Kidney epithelial cell (primary cell): ENCODE results near the gene ALDH1B1. TPM values are rescaled to one million over a fixed set of nuclear protein-coding genes. Genes with fewer than 3 reads are reported as not detected.

Experiments used
- DNase-seq: peaks from one replicate; pipeline ENCODE4 v3.0.0-alpha.2; 2010; ENCODE audit warnings: low read depth
- H3K27me3 ChIP-seq: 2 replicates; pipeline ENCODE4 v1.6.0; 2011; ENCODE audit warnings: low read length; ENCODE audit not compliant: control insufficient read depth, insufficient read depth
- H3K36me3 ChIP-seq: 2 replicates; pipeline ENCODE4 v1.5.1; 2011; ENCODE audit warnings: low read length; ENCODE audit not compliant: control insufficient read depth, insufficient read depth
- H3K4me3 ChIP-seq: 2 replicates; pipeline ENCODE4 v1.5.1; 2011; ENCODE audit warnings: low read depth, mild to moderate bottlenecking, control low read depth, low read length
- total RNA-seq: library from RNA; depleted of rRNA; stranded (reverse); fragments of >200 nt; gene quantifications from 2 replicates; pipeline ENCODE4 v1.2.3, GENCODE V29; 2015
- TF ChIP-seq, protein P1 (sequence below): IDR thresholded peaks from 2 replicates; pipeline ENCODE4 v1.5.1; 2011; ENCODE audit warnings: mild to moderate bottlenecking, moderate library complexity, low read length, control low read depth, inconsistent platforms; ENCODE audit not compliant: insufficient read depth, poor library complexity, severe bottlenecking

ALDH1B1 gene
- total RNA-seq, 1 donor from 2014 or later = 87.2 TPM

DNA sequence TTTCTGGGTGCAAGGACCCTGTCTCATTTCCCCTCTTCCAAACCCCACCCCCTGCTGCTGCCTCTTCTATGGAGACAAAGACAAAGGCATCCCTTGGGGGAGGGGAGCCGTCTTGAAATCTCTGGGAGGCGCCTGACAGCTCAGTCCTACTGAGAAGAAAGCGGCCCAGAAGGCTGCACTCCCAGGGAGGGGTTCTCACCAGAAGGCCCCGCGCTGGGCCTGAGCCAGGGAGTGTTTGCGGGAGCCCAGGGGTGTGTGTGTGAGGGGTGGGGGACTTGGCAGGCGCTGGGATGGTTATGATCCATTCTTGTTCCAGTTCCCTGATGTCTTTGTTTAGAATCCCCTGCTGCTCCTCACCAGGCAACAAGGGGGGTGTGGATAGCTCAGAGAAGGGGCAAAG, 45.7 kb upstream of the ALDH1B1 start:
- H3K4me3 ChIP-seq = no peak overlapping the region
- DNase-seq = no peak
- TF ChIP-seq, protein P1, sequence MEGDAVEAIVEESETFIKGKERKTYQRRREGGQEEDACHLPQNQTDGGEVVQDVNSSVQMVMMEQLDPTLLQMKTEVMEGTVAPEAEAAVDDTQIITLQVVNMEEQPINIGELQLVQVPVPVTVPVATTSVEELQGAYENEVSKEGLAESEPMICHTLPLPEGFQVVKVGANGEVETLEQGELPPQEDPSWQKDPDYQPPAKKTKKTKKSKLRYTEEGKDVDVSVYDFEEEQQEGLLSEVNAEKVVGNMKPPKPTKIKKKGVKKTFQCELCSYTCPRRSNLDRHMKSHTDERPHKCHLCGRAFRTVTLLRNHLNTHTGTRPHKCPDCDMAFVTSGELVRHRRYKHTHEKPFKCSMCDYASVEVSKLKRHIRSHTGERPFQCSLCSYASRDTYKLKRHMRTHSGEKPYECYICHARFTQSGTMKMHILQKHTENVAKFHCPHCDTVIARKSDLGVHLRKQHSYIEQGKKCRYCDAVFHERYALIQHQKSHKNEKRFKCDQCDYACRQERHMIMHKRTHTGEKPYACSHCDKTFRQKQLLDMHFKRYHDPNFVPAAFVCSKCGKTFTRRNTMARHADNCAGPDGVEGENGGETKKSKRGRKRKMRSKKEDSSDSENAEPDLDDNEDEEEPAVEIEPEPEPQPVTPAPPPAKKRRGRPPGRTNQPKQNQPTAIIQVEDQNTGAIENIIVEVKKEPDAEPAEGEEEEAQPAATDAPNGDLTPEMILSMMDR = no peak
- peaks cover 4% of the 10 kb centered on the region for H3K27me3 ChIP-seq
- no peaks in the 10 kb centered on the region for H3K36me3 ChIP-seq

DNA sequence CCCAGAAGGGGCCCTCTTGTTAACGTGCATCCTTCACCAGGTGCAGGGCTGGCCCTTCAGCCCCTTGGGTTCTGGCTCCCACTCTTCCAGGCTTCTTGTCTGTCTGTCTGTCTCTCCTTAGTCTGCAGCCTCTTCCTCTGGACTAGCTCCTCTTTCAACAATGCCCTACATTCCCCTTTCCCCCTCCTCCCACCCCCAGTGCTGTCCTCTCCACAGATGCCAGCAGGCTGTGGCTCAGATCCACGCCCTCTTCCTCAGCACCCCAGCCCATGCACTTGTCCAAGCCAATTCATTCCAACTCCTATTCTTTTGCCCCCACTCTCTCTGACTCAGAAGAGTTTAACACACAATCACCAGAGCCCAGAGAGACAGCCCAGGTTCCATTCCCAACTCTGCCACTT, 45.2 kb upstream of the ALDH1B1 start:
- H3K27me3 ChIP-seq = peaks cover 2% of the 10 kb centered on the region
- no peak for DNase-seq
- TF ChIP-seq, protein P1 = no peak
- no peak overlapping the region for H3K4me3 ChIP-seq
- no peaks in the 10 kb centered on the region for H3K36me3 ChIP-seq

DNA sequence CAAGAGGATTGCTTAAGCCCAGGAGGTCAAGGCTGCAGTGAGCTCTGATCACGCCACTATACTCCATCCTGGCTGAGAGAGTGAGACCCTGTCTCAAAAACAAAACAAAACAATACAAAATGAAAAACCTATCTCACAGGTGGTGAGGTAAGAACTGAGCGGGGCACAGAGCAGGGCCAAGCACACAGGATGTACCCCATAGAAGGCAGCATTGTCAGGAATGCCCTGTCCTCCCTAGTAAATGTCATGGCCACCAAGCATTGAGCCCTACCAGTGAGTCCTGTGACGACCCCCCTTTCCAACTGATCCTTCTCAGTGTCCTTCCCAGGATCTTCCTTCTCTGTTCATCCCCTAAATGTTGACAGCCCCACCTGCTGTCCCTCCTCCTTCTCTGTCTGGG, 44.6 kb upstream of the ALDH1B1 start:
- no peak for DNase-seq
- no peaks in the 10 kb centered on the region for H3K36me3 ChIP-seq
- TF ChIP-seq, protein P1 = no peak
- no peak overlapping the region for H3K4me3 ChIP-seq
- peaks cover 2% of the 10 kb centered on the region for H3K27me3 ChIP-seq

DNA sequence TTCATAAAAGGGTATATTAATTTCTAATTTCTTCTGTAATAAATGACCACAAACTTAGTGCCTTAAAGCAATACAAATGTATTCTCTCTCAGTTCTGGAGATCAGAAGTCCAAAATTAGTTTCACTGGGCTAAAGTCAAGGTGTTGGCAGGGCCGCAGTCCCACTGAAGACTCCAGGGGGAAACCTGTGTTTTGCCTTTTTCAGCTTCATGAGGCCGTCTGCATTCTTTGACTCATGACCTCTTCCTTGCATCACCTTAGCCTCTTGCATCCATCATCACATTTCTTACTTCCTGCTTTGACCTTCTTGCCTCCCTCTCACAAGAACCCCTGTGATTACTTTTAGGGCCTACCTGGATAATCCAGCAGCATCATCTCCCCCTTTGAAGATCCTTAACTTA, 42.0 kb upstream of the ALDH1B1 start:
- Histone ChIP-seq H3K27me3 (no peaks in the 10 kb centered on the region), H3K36me3 (no peaks in the 10 kb centered on the region), H3K4me3 (no peak overlapping the region)
- TF ChIP-seq, protein P1 = no peak
- no peak for DNase-seq

DNA sequence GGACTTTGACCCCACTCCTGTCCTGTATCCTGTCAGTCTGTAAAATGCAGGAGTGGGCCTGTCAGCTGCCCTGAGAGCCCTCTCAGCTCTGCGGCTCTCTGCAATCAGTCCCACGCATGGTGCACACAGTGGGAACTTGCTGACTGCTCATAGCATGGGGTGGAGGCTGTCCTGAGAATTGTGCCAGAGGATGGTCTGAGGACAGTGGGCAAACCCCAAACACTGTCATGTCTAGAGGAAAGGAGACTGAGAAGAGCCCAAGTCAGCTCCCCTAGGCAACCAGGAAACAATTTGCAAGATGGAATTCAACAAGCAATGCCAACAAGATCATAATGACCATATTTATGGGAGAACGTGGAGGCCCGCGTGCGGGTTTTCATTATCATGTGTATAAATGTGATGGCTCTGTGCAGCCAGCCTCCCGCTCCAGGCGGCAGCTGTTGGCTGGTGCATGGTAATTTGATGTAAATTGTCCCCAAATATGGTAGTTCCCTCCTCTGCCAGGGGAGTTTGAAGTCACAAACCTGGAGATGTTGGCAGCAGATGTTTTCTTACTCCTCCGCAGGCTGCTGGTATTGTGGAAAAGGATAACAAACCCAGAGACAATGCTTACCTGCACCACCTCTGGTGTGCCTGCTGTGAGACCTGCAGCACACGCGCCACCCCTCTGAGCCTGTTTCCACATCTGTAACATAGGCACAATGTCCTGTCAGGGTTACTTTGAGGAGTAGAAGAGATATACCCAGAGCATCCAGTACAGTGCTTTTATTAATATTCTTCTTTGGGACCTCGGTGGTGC, 39.8 kb upstream of the ALDH1B1 start:
- Histone ChIP-seq H3K4me3 (no peak overlapping the region), H3K36me3 (no peaks in the 10 kb centered on the region), H3K27me3 (no peaks in the 10 kb centered on the region)
- DNase-seq = no peak
- TF ChIP-seq, protein P1 = no peak

DNA sequence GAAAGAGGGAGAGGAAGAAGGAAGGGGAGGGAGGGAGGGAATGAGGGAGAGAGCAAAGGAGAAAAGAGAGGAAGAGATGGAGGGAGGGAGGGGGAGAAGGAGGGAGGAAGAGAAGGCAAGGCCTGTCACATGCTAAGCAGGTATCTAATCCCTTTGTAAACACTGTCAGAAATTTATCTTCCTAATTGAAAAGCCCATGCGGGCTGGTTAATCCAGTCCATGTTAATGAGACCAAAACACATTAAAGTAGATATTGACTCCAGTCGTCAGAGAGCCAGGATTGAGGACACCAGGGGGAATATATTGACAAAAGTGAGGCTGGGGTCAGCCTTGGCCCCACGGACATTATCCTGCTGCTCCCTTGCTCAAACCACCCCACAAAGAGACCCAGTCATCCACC, 37.4 kb upstream of the ALDH1B1 start:
- H3K4me3 ChIP-seq = no peak overlapping the region
- H3K36me3 ChIP-seq = no peaks in the 10 kb centered on the region
- TF ChIP-seq, protein P1 = no peak
- DNase-seq = no peak
- no peaks in the 10 kb centered on the region for H3K27me3 ChIP-seq
